A673 (cell line): ENCODE results near the gene LRCH1. TPM values are rescaled to one million over a fixed set of nuclear protein-coding genes. Genes with fewer than 3 reads are reported as not detected.

ENCODE experiments used
- BruUV-seq: library from RNA; stranded (reverse); fragments of 400-500 nt; replicated peaks from 2 replicates; lab custom pipeline; 2021; lab: Mats Ljungman, UMichigan
- CTCF ChIA-PET: fragments of 300-600 bp; sonication (Branson Sonifier 250); formaldehyde crosslinking; loops from one replicate; lab custom pipeline; 2022; ENCODE audit warnings: antibody characterized with exemption; lab: Charles Lee
- POLR2A ChIA-PET: fragments of 300-600 bp; sonication (Branson Sonifier 250); formaldehyde crosslinking; loops from one replicate; lab custom pipeline; 2022; ENCODE audit warnings: antibody characterized with exemption; ENCODE audit not compliant: low non-redundant PET; lab: Charles Lee
- DNase-seq: peaks from one replicate; pipeline ENCODE4 v3.0.0-alpha.2; 2015; ENCODE audit warnings: low spot score
- H3K27ac ChIP-seq: fragments of 200-600 bp; sonication (generic); 2 replicates; pipeline ENCODE4 v1.5.1; 2016; ENCODE audit warnings: mixed run types, low read depth, mild to moderate bottlenecking, mixed read lengths, antibody characterized with exemption, low read length; ENCODE audit not compliant: poor library complexity, severe bottlenecking
- H3K27me3 ChIP-seq: fragments of 200-600 bp; sonication (generic); replicated peaks from 2 replicates; pipeline ENCODE4 v1.6.1; 2017; ENCODE audit warnings: mixed run types, low read depth, mild to moderate bottlenecking, mixed read lengths, antibody characterized with exemption, low read length; ENCODE audit not compliant: insufficient read depth, poor library complexity
- H3K36me3 ChIP-seq: fragments of 200-600 bp; sonication (generic); 2 replicates; pipeline ENCODE4 v1.6.1; 2016; ENCODE audit warnings: mixed run types, mild to moderate bottlenecking, mixed read lengths, antibody characterized with exemption, low read length; ENCODE audit not compliant: insufficient read depth, poor library complexity, severe bottlenecking
- H3K4me1 ChIP-seq: fragments of 200-600 bp; sonication (generic); 2 replicates; pipeline ENCODE4 v1.6.1; 2017; ENCODE audit warnings: mixed run types, mild to moderate bottlenecking, mixed read lengths, antibody characterized with exemption, low read length; ENCODE audit not compliant: insufficient read depth, poor library complexity, severe bottlenecking
- H3K4me3 ChIP-seq: fragments of 200-600 bp; sonication (generic); 2 replicates; pipeline ENCODE4 v1.5.1; 2016; ENCODE audit warnings: low read depth, mixed run types, mild to moderate bottlenecking, mixed read lengths, low read length; ENCODE audit not compliant: poor library complexity, severe bottlenecking
- H3K9me3 ChIP-seq: fragments of 200-600 bp; sonication (generic); 2 replicates; pipeline ENCODE4 v1.6.1; 2016; ENCODE audit warnings: mixed run types, low read depth, mild to moderate bottlenecking, mixed read lengths, antibody characterized with exemption, low read length; ENCODE audit not compliant: poor library complexity, severe bottlenecking
- EZH2 ChIP-seq: fragments of 200-600 bp; sonication (generic); IDR thresholded peaks from 2 replicates; pipeline ENCODE4 v1.6.1; 2017; ENCODE audit warnings: borderline replicate concordance, low read depth, mild to moderate bottlenecking, mixed read lengths, antibody characterized with exemption, low read length; ENCODE audit not compliant: poor library complexity, severe bottlenecking
- intact Hi-C: fragments of 100-400 bp; cut with micrococcal nuclease; formaldehyde crosslinking; loops from one replicate; pipeline ENCODE4 v1.10.0; 2022; ENCODE audit not compliant: unreplicated experiment
- total RNA-seq: library from RNA; stranded (reverse); gene quantifications from 2 replicates; pipeline ENCODE4 v1.2.3, GENCODE V29; 2021
- TF ChIP-seq, protein P1 (sequence below): fragments of 300-800, 200-600 bp; sonication (generic); conservative IDR thresholded peaks from 2 replicates; pipeline ENCODE4 v1.5.1; 2017; ENCODE audit warnings: low read depth, mild to moderate bottlenecking, antibody characterized with exemption, low read length, moderate library complexity, mixed read lengths

Gene LRCH1
- total RNA-seq, 1 experiment from 2014 or later = 25.3 TPM

DNA sequence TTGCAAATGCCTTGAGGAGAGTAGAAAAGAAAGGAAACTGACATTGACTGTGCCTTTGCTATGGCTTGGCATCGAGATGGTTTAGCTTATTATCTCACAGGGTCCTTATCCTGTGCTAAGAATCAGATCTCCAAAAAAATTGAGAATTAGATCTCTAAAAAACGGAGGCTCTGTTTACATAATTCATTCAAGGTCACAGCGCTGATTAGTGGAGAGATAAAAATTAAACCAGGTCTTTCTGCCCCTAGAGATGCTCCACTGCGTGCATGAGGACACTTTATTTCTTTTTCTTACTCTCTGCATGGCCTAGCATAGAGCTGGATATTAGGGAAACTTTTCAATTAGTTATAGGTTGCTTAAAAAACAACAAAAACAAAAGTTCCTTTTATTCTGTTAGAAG lies 17.3 kb downstream of the LRCH1 start:
- CTCF ChIA-PET = no interaction called here

DNA sequence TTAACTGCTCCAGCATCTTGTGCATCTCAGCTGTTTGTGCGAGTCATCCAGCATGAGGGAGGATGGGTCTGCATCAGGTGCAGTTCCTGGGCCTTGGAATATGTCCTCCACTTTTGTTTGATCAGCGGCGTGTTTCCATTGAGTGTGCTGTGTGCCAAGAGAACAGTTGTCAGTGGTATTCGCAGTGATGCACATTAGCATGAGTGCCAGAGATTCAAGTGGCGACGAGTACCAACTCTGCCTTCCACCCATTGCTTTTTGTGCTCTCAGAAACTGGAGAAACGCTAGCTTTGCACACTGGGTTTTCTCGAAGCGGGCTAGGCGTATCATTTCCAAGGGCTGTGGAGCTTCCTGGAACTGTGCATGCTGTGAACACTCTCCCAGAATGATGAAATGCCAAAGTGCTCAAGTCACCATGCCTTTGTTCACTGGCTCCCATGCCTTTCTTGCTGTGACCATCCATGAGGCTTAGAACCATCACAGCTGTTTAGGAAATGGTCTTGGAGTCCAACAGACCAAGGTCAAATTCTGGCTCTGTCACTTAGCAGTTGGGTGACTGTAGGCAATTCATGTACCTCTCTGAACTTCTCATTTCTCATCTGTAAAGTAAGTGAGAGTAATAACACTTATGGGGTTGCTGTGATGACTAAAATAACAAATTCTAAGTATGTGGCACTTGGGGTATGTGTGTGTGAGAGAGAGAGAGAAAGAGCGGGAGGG lies 18.4 kb downstream of the LRCH1 start:
- no peaks in the 10 kb centered on the region for H3K36me3 ChIP-seq
- peaks cover 69% of the 10 kb centered on the region for H3K4me1 ChIP-seq
- POLR2A ChIA-PET = no interaction called here
- DNase-seq = peak; percentile 49
- H3K27ac ChIP-seq = no peak overlapping the region
- intact Hi-C loops = no loop called here
- H3K27me3 ChIP-seq = no peaks in the 10 kb centered on the region
- H3K4me3 ChIP-seq = no peak overlapping the region
- no TSS peak for BruUV-seq
- TF ChIP-seq EZH2 = no peak
- TF ChIP-seq, protein P1, sequence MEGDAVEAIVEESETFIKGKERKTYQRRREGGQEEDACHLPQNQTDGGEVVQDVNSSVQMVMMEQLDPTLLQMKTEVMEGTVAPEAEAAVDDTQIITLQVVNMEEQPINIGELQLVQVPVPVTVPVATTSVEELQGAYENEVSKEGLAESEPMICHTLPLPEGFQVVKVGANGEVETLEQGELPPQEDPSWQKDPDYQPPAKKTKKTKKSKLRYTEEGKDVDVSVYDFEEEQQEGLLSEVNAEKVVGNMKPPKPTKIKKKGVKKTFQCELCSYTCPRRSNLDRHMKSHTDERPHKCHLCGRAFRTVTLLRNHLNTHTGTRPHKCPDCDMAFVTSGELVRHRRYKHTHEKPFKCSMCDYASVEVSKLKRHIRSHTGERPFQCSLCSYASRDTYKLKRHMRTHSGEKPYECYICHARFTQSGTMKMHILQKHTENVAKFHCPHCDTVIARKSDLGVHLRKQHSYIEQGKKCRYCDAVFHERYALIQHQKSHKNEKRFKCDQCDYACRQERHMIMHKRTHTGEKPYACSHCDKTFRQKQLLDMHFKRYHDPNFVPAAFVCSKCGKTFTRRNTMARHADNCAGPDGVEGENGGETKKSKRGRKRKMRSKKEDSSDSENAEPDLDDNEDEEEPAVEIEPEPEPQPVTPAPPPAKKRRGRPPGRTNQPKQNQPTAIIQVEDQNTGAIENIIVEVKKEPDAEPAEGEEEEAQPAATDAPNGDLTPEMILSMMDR = no peak
- CTCF ChIA-PET = no interaction called here
- H3K9me3 ChIP-seq = no peaks in the 10 kb centered on the region

More for the DNA sequence above, 17.3 kb downstream of the LRCH1 start:
- POLR2A ChIA-PET = no interaction called here
- H3K27ac ChIP-seq = no peak overlapping the region
- no peaks in the 10 kb centered on the region for H3K9me3 ChIP-seq
- no TSS peak for BruUV-seq
- no peaks in the 10 kb centered on the region for H3K27me3 ChIP-seq
- peaks cover 65% of the 10 kb centered on the region for H3K4me1 ChIP-seq
- no peaks in the 10 kb centered on the region for H3K36me3 ChIP-seq
- DNase-seq = no peak
- TF ChIP-seq EZH2 = no peak
- TF ChIP-seq, protein P1 = no peak
- no peak overlapping the region for H3K4me3 ChIP-seq
- intact Hi-C loops = no loop called here

DNA sequence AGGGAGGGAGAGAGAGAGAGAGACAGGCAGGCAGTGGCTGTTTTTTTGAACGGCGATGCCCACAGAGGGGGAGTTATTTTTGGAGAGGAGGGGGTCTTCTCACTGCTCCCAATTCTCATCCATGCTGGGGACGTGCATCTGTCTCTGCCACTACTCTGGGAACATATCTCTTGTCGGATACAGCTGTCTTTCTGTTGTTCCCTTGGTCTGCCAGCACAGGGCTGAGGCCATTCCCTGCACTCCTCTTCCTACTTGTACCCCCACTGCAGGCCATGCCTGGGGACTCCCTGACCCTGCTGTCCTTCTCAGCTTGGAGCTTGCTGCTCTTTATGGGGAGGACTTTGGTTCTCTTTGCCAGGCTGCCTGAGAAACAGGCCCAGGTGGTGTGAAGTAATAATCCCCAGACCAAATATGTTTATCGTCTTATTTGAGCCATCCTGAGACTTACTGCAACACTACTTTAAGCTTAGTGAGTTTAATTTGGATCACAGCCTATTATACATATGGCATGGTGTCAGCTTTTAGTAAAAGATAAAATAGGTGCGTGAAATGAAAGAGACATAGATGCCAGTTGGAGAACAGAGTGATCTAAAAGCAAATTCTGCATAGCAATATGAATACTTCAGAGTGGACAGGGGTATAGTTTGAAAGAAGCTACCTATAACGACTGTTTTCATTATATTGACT lies 19.1 kb downstream of the LRCH1 start:
- ChIA-PET CTCF (no interaction called here), POLR2A (no interaction called here)
- no TSS peak for BruUV-seq
- DNase-seq = no peak
- Histone ChIP-seq H3K36me3 (no peaks in the 10 kb centered on the region), H3K27ac (no peak overlapping the region), H3K4me3 (no peak overlapping the region), H3K4me1 (peaks cover 62% of the 10 kb centered on the region), H3K9me3 (no peaks in the 10 kb centered on the region), H3K27me3 (no peaks in the 10 kb centered on the region)
- intact Hi-C loops = no loop called here
- TF ChIP-seq, protein P1 = no peak
- no peak for TF ChIP-seq EZH2
